Measurements from ENCODE around the gene LTN1.
"Not testable (repeated sequence)": the region's sequence is repeated elsewhere in the genome, so short reads cannot be mapped to it uniquely, and the experiment has no call there.

The LTN1 gene

GRCh38 chr21:28988146-28988545 is 4.5 kb downstream of the LTN1 start:
- DNase-seq (ENCODE audit: low spot score) = not testable (repeated sequence)

DNA sequence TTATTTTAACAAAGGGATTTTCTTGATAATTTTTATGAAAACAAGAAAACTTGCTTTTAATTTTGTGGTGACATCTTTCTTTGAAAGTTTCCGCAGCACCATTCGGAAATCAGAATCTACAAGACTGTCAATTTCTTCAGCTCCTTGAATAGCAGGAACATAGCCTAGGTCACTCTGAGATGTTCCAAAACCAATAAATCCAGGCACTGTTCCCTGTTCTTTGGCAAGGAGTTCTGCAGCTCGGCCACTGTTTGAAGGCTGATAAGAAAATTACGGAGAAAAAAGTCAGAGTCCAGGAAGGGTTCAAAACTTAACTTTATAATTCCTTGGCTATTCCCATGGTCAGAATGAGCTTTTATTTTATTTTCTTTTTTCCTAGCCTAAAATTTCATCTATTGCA is 6.0 kb downstream of the LTN1 start:
- no peak for DNase-seq (ENCODE audit: low spot score)

- no peak for DNase-seq (ENCODE audit: low spot score)
These were observed 10.0 kb downstream of the LTN1 start for GRCh38 chr21:28982637-28983036.

- no peak for DNase-seq (ENCODE audit: low spot score)
These were observed 13.6 kb downstream of the LTN1 start for GRCh38 chr21:28979092-28979491.

DNA sequence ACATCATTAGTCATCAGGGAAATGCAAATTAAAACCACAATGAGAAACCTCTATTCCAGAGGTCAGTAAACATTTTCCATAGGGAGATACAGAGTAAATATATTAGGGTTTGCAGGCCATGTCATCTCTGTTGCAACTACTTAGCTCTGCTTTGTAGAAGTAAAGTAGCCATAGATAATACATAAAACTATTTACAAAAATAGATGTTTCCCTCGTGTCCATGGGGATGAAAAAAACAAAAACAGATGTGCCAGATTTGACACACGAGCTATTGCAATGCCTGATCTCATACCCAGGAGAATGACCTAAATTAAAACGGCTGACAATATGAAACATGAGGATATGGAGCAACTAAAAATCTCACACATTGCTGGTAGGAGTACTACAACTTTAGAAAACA is 17.3 kb downstream of the LTN1 start:
- DNase-seq (ENCODE audit: low spot score) = no peak

- no peak for DNase-seq (ENCODE audit: low spot score)
These were observed 18.0 kb downstream of the LTN1 start for GRCh38 chr21:28974531-28975227.

GRCh38 chr21:28972398-28972797 is 20.3 kb downstream of the LTN1 start:
- DNase-seq (ENCODE audit: low spot score) = no peak

- DNase-seq (ENCODE audit: low spot score) = no peak
These were observed 21.5 kb downstream of the LTN1 start for GRCh38 chr21:28971171-28971570.

DNA sequence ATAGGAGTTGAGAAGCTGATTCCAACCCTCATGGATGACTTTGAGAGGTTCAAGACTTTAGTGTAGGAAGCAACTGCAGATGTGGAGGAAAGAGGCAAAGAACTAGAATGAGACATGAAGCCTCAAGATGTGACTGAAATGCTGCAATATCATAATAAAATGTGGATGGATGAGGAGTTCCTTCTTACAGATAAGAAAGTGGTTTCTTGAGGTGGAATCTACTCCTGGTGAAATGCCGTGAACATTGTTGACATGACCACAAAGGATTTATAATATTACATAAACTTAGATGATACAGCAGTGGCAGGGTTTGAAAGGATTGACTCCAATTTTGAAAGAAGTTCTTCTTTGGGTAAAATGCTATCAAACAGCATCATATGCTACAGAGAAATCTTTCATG is 28.8 kb downstream of the LTN1 start:
- DNase-seq (ENCODE audit: low spot score) = no peak

DNA sequence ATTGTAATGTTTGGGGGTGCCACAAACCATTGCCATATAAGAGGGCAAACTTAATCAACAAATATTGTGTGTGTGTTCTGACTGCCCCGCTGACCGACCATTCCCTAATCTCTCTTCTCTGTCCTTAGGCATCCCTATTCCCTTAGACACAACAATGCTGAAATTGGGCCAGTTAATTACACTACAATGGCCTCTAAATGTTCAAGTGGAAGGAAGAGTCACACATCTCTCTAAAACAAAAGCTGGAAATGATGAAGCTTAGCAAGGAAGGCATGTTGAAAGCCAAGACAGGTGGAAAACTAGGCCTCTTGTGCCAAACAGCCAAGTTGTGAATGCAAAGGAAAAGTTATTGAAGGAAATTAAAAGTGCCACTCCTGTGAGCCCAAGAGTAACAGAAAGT is 30.2 kb downstream of the LTN1 start:
- DNase-seq (ENCODE audit: low spot score) = no peak

DNA sequence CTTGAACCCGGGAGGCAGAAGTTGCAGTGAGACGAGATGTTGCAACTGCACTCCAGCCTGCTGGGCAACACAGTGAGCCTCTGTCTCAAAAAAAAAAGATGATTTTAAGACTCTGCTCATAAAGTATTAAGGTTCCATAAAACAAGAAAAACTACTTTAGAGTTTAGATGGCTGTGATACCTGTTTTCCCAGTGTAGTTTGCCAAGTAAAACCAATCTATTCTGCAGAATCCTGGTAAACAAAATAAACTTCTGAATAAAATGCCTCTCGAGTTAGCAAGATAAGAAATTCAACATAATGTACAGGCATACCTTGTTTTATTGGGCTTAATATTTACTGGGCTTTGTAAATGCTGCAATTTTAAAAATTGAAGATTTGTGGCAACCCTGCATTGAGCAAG is 30.8 kb downstream of the LTN1 start:
- DNase-seq (ENCODE audit: low spot score) = no peak

- DNase-seq (ENCODE audit: low spot score) = no peak
These were observed 32.4 kb downstream of the LTN1 start for GRCh38 chr21:28960245-28960644.

- DNase-seq (ENCODE audit: low spot score) = no peak
These were observed 33.1 kb downstream of the LTN1 start for GRCh38 chr21:28959367-28960099.

- no peak for DNase-seq (ENCODE audit: low spot score)
These were observed 39.4 kb downstream of the LTN1 start for GRCh38 chr21:28953247-28953646.

DNA sequence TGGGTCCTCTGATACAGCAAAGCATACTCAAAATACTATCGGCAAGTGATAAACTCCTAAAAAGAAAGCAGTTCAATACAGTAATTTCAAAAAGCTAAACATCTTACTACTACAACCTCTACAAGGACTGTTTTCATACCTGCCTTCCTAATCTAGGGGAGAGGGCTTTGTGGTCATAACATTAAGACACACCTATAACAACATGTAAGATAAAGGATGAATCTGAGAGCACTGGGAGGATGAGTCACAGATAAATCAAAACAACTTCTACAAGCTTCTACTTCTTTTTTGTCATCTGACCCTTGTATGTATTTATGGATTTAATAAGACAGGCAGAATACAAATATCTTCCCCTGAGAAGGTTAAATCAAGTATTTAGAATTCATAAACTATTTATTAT is 40.0 kb downstream of the LTN1 start:
- no peak for DNase-seq (ENCODE audit: low spot score)

DNA sequence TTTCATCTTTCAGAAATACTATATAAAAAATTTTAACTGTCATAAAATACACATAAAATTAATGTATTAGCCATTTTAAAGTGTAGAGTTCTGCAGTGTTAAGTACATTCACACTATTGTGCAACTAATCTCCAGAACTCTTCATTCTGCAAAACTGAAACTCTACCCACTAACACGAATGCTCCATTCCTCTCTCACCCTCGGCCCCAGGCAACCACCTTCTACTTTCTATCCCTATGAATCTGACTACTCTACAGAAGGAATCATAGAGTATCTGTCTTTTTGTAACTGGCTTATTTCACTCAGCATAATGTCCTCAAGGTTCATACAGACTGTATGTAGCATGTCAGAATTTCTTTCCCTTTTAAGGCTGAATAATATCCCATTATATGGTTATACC is 43.4 kb downstream of the LTN1 start:
- no peak for DNase-seq (ENCODE audit: low spot score)

DNA sequence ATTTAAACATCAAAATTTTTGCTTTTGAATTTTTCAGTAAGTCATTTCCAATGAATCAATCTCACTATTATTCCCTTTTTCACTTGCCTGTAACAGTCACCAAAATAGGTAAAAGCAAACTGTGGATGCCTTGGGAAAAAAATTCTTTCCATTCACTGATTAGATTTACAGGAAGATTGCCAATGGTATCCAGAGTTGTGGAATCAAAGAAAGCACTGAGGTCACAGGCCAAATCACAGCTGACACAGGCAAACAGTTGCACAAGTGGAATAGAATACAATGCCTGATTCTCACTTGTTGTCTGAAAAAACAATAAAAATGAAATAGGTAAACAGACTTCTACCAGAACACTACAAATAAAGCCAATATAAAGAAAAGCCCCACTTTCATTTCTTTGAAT is 48.4 kb downstream of the LTN1 start:
- DNase-seq (ENCODE audit: low spot score) = no peak

DNA sequence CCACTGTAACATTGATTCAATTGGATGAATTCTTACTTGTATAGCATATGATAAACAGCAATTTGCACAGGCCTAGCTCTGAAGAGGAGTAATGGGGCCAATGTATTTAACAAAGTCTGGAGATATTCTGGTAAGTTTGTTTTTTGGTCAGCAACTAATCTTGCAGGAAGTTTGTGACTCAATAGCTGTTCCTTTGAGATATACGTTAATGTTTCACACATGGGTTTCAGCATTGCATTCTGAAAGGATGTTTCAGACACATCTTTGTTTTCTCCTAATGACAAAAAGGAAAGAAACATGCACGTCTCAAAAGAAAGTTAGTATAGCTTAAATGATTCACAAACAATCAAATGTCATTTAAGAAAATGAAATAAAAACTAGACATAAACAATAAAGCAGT is 49.0 kb downstream of the LTN1 start:
- DNase-seq (ENCODE audit: low spot score) = no peak

GRCh38 chr21:28938726-28939125 is 54.0 kb downstream of the LTN1 start:
- no peak for DNase-seq (ENCODE audit: low spot score)

DNA sequence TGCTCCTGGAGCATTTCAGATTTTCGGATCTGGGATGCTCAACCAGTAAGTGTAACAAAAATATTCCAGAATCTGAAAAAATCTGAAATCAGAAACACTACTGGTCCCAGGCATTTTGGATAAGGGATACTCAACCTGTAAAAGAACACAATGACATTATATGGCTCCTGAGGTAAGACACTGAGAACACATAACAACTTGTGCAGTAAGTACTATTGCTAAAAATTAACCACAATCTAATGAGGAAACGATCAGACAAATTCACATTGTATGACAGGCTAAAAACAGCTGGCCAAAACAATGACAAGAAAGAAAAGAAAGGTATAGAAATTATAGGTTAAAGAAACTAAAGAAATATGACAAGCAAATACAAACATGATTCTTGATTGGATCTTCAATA is 54.9 kb downstream of the LTN1 start:
- DNase-seq (ENCODE audit: low spot score) = no peak

- DNase-seq (ENCODE audit: low spot score) = no peak
These were observed 56.0 kb downstream of the LTN1 start for GRCh38 chr21:28936721-28937120.

DNA sequence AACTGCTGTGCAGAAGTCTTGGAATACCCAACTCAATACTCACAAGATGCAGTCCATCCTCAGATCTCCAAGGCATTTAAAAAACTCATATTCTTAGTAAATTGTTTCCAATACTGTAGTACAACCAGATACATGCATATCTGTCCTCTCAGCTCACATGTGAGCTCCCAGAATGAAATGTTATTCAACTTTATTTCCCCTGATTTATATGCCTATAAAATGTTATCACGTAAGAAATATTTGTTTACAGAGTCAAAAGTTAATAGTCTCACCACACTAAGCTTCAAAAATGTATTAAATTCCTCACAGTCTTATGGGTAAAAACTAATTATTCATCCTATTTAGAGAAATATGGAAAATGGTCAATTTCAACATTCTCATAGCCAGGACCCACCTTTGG is 56.6 kb downstream of the LTN1 start:
- no peak for DNase-seq (ENCODE audit: low spot score)

- DNase-seq (ENCODE audit: low spot score) = no peak
These were observed 60.0 kb downstream of the LTN1 start for GRCh38 chr21:28932717-28933116.
